H9 (cell line): ENCODE data around the gene PDZK1. TPM values are rescaled to one million over a fixed set of nuclear protein-coding genes. Genes with fewer than 3 reads are reported as not detected.

Experiments used
- DNase-seq: peaks from one replicate; pipeline ENCODE4 v3.0.0-alpha.2; 2017
- H2AFZ ChIP-seq: one replicate; pipeline ENCODE4 v1.6.1; 2013; ENCODE audit warnings: mild to moderate bottlenecking, low read length, control low read depth, moderate library complexity
- H2AK5ac ChIP-seq: 2 replicates; pipeline ENCODE4 v1.6.1; 2013; ENCODE audit warnings: low read length, control low read depth, mixed read lengths; ENCODE audit not compliant: insufficient read length
- H2BK120ac ChIP-seq: one replicate; pipeline ENCODE4 v1.6.1; 2013; ENCODE audit warnings: low read depth, mild to moderate bottlenecking, low read length, control low read depth, inconsistent platforms; ENCODE audit not compliant: poor library complexity, severe bottlenecking
- H2BK12ac ChIP-seq: 2 replicates; pipeline ENCODE4 v1.6.1; 2013; ENCODE audit warnings: low read length, control low read depth, mixed read lengths, low read depth; ENCODE audit not compliant: insufficient read length
- H2BK15ac ChIP-seq: 2 replicates; pipeline ENCODE4 v1.6.1; 2013; ENCODE audit warnings: low read depth, low read length, control low read depth
- H2BK20ac ChIP-seq: one replicate; pipeline ENCODE4 v1.6.1; 2013; ENCODE audit warnings: low read depth, mild to moderate bottlenecking, low read length, control low read depth, inconsistent platforms; ENCODE audit not compliant: poor library complexity, severe bottlenecking
- H2BK5ac ChIP-seq: 2 replicates; pipeline ENCODE4 v1.6.1; 2013; ENCODE audit warnings: low read length, control low read depth, mixed read lengths; ENCODE audit not compliant: insufficient read length
- H3K14ac ChIP-seq: 2 replicates; pipeline ENCODE4 v1.6.1; 2013; ENCODE audit warnings: low read length, control low read depth; ENCODE audit not compliant: insufficient read depth
- H3K18ac ChIP-seq: 2 replicates; pipeline ENCODE4 v1.6.1; 2013; ENCODE audit warnings: low read depth, mild to moderate bottlenecking, mixed read lengths, low read length, control low read depth; ENCODE audit not compliant: insufficient read length
- H3K23ac ChIP-seq: 2 replicates; pipeline ENCODE4 v1.6.1; 2013; ENCODE audit warnings: low read length, control low read depth, mixed read lengths, low read depth; ENCODE audit not compliant: insufficient read length
- H3K23me2 ChIP-seq: 2 replicates; pipeline ENCODE4 v1.6.1; 2013; ENCODE audit warnings: low read depth, mild to moderate bottlenecking, mixed read lengths, low read length, control low read depth; ENCODE audit not compliant: insufficient read length, poor library complexity, severe bottlenecking
- H3K27ac ChIP-seq: 2 replicates; pipeline ENCODE4 v1.5.1; 2013; ENCODE audit warnings: low read length, control low read depth, mixed read lengths, low read depth; ENCODE audit not compliant: insufficient read length
- H3K27me3 ChIP-seq: 2 replicates; pipeline ENCODE4 v1.6.1; 2013; ENCODE audit warnings: low read length, control low read depth, inconsistent platforms; ENCODE audit not compliant: insufficient read depth
- H3K4ac ChIP-seq: 2 replicates; pipeline ENCODE4 v1.6.1; 2013; ENCODE audit warnings: low read depth, mild to moderate bottlenecking, control low read depth, inconsistent platforms, low read length, moderate library complexity
- H3K4me1 ChIP-seq: 2 replicates; pipeline ENCODE4 v1.6.1; 2013; ENCODE audit warnings: low read length, control low read depth, inconsistent platforms; ENCODE audit not compliant: insufficient read depth
- H3K4me2 ChIP-seq: 2 replicates; pipeline ENCODE4 v1.6.1; 2013; ENCODE audit warnings: low read length, control low read depth, mixed read lengths; ENCODE audit not compliant: insufficient read length, insufficient read depth
- H3K56ac ChIP-seq: 2 replicates; pipeline ENCODE4 v1.6.1; 2013; ENCODE audit warnings: low read depth, mild to moderate bottlenecking, mixed read lengths, low read length, control low read depth; ENCODE audit not compliant: insufficient read length
- H3K79me1 ChIP-seq: 2 replicates; pipeline ENCODE4 v1.6.1; 2013; ENCODE audit warnings: low read depth, mild to moderate bottlenecking, moderate library complexity, low read length, control low read depth, inconsistent platforms; ENCODE audit not compliant: insufficient read depth, poor library complexity, severe bottlenecking
- H3K79me2 ChIP-seq: 2 replicates; pipeline ENCODE4 v1.6.1; 2013; ENCODE audit warnings: low read length, control low read depth, inconsistent platforms; ENCODE audit not compliant: insufficient read depth
- H3K9ac ChIP-seq: 2 replicates; pipeline ENCODE4 v1.6.1; 2013; ENCODE audit warnings: low read length, control low read depth, mixed read lengths; ENCODE audit not compliant: insufficient read length; ENCODE audit errors: extremely low read depth
- H3K9me3 ChIP-seq: one replicate; pipeline ENCODE4 v1.6.1; 2013; ENCODE audit warnings: low read depth, low read length, inconsistent platforms; ENCODE audit not compliant: control insufficient read depth
- H3T11ph ChIP-seq: one replicate; pipeline ENCODE4 v1.6.1; 2013; ENCODE audit warnings: mild to moderate bottlenecking, low read length, control low read depth, inconsistent platforms
- H4K20me1 ChIP-seq: one replicate; pipeline ENCODE4 v1.6.1; 2013; ENCODE audit not compliant: control insufficient read depth, insufficient read length, insufficient read depth
- H4K5ac ChIP-seq: 2 replicates; pipeline ENCODE4 v1.6.1; 2013; ENCODE audit warnings: low read depth, mild to moderate bottlenecking, mixed read lengths, low read length, control low read depth; ENCODE audit not compliant: insufficient read length
- H4K8ac ChIP-seq: replicated peaks from 2 replicates; pipeline ENCODE4 v1.6.1; 2013; ENCODE audit warnings: low read length, control low read depth, mixed read lengths, low read depth; ENCODE audit not compliant: insufficient read length
- H4K91ac ChIP-seq: 2 replicates; pipeline ENCODE4 v1.6.1; 2013; ENCODE audit warnings: low read depth, mild to moderate bottlenecking, moderate library complexity, mixed read lengths, low read length, control low read depth; ENCODE audit not compliant: insufficient read length
- H3K27ac Mint-ChIP-seq, 3 experiments: 2 replicates in 2 of 3; 3 replicates in 1 of 3; pipeline ENCODE4 v1.8.0; 2020 to 2021; ENCODE audit warnings: mixed read lengths in 3 of 3, mild to moderate bottlenecking in 1 of 3, moderate library complexity in 1 of 3
- H3K27me3 Mint-ChIP-seq: 2 replicates; pipeline ENCODE4 v1.8.0; 2021; ENCODE audit warnings: low read depth, mild to moderate bottlenecking, moderate library complexity, mixed read lengths
- H3K36me3 Mint-ChIP-seq, 3 experiments: 2 replicates in 2 of 3; 3 replicates in 1 of 3; pipeline ENCODE4 v1.8.0; 2020 to 2021; ENCODE audit warnings: low read depth in 3 of 3, mixed read lengths in 3 of 3; ENCODE audit not compliant: insufficient read depth in 1 of 3
- H3K4me1 Mint-ChIP-seq, 2 experiments: 2 replicates each; pipeline ENCODE4 v1.8.0; 2020; ENCODE audit warnings: mixed read lengths in 2 of 2
- H3K4me3 Mint-ChIP-seq, 2 experiments: 2 replicates in 1 of 2; 3 replicates in 1 of 2; pipeline ENCODE4 v1.8.0; 2020 to 2021; ENCODE audit warnings: mild to moderate bottlenecking in 2 of 2, mixed read lengths in 2 of 2, moderate library complexity in 1 of 2
- H3K9me3 Mint-ChIP-seq, 2 experiments: 2 replicates in 1 of 2; 3 replicates in 1 of 2; pipeline ENCODE4 v1.8.0; 2020; ENCODE audit warnings: mild to moderate bottlenecking in 2 of 2, mixed read lengths in 2 of 2, moderate library complexity in 1 of 2
- WGBS: extraction: QIAGEN DNeasy Blood & Tissue Kit; methylation state at CpG from one replicate; pipeline ENCODE4 v1.1.7; 2013; ENCODE audit warnings: missing lambda C conversion rate, low lambda C conversion rate, mixed read lengths; ENCODE audit not compliant: insufficient read length; ENCODE audit errors: extremely low coverage; 5-methylcytosine and 5-hydroxymethylcytosine counted together
- total RNA-seq: library from RNA; stranded (reverse); gene quantifications from 2 replicates; pipeline ENCODE4 v1.2.1, GENCODE V29; 2021
- TF ChIP-seq, protein P1 (sequence below): fragments of 200-600 bp; sonication (generic); conservative IDR thresholded peaks from 3 replicates; pipeline ENCODE4 v1.8.0; 2021; ENCODE audit warnings: antibody characterized with exemption, mild to moderate bottlenecking

Gene PDZK1
- total RNA-seq, 1 experiment from 2014 or later, result not detected

DNA sequence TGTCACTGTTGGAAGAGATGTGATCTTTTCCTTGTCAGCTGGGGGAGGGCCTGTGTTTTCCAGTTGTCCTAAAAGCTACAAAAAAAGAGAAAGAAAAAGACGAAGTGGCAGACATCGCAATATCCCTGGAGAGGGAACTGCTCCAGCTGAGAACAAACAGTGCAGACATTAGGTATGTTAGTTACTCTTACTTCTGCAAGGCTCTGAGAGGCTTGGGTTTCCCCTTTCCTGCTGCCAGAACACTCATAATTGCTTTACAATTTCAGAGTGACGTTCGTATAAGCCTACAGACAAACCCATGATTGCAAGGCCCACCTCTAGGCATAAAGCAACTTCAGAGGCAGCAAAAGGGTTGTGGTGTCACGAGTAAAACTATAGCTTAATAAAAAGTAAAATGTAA, 43.3 kb upstream of the PDZK1 start:
- H3K27ac Mint-ChIP-seq, result no peak overlapping the region
- H3K27me3 Mint-ChIP-seq, result no peaks in the 10 kb centered on the region
- H4K5ac ChIP-seq, result no peak overlapping the region
- no peak overlapping the region for H3K23ac ChIP-seq
- no peak for DNase-seq
- no peak overlapping the region for H4K91ac ChIP-seq
- H3K79me2 ChIP-seq, result no peaks in the 10 kb centered on the region
- H2BK5ac ChIP-seq, result no peak overlapping the region
- no peak overlapping the region for H2BK12ac ChIP-seq
- H4K8ac ChIP-seq, result no peak overlapping the region
- WGBS, result no CpG with 5 or more reads among the region's 5 CpGs
- H3K27me3 ChIP-seq, result no peaks in the 10 kb centered on the region
- H3K27ac ChIP-seq, result no peak overlapping the region
- H3K4me1 Mint-ChIP-seq, result no peaks in the 10 kb centered on the region
- no peak overlapping the region for H3K14ac ChIP-seq
- H3K4me1 ChIP-seq, result no peaks in the 10 kb centered on the region
- H3K18ac ChIP-seq, result no peak overlapping the region
- H3K79me1 ChIP-seq, result no peaks in the 10 kb centered on the region
- H2BK15ac ChIP-seq, result no peak overlapping the region
- no peak overlapping the region for H3T11ph ChIP-seq
- H2AFZ ChIP-seq, result no peak overlapping the region
- no peak overlapping the region for H3K4me2 ChIP-seq
- H3K9me3 Mint-ChIP-seq, result no peaks in the 10 kb centered on the region
- H3K23me2 ChIP-seq, result no peaks in the 10 kb centered on the region
- no peaks in the 10 kb centered on the region for H4K20me1 ChIP-seq
- H3K4me3 Mint-ChIP-seq, result no peak overlapping the region
- H3K56ac ChIP-seq, result no peak overlapping the region
- TF ChIP-seq, protein P1, sequence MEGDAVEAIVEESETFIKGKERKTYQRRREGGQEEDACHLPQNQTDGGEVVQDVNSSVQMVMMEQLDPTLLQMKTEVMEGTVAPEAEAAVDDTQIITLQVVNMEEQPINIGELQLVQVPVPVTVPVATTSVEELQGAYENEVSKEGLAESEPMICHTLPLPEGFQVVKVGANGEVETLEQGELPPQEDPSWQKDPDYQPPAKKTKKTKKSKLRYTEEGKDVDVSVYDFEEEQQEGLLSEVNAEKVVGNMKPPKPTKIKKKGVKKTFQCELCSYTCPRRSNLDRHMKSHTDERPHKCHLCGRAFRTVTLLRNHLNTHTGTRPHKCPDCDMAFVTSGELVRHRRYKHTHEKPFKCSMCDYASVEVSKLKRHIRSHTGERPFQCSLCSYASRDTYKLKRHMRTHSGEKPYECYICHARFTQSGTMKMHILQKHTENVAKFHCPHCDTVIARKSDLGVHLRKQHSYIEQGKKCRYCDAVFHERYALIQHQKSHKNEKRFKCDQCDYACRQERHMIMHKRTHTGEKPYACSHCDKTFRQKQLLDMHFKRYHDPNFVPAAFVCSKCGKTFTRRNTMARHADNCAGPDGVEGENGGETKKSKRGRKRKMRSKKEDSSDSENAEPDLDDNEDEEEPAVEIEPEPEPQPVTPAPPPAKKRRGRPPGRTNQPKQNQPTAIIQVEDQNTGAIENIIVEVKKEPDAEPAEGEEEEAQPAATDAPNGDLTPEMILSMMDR, result no peak
- H2BK120ac ChIP-seq, result no peak overlapping the region
- H3K4ac ChIP-seq, result no peak overlapping the region
- no peak overlapping the region for H2AK5ac ChIP-seq
- H3K9me3 ChIP-seq, result no peaks in the 10 kb centered on the region
- H2BK20ac ChIP-seq, result no peak overlapping the region
- no peak overlapping the region for H3K9ac ChIP-seq
- H3K36me3 Mint-ChIP-seq, result peaks cover 8 to 26% (median 19%) of the 10 kb centered on the region in 3 experiments; a peak in 6 of 7 replicates
